A549 (cell line): ENCODE data around the gene L3MBTL4. TPM values are rescaled to one million over a fixed set of nuclear protein-coding genes. Genes with fewer than 3 reads are reported as not detected.

Source experiments
- ATAC-seq, 2 experiments: fragments of 200-7000 bp in 1 of 2; fragments of >200 bp in 1 of 2; cut with Nextera tagmentation in 1 of 2; cut with Tn5 transposase in 1 of 2; 3 replicates each; pipeline versions ENCODE4 v1.8.0 to v1.9.1; 2018 to 2020; ENCODE audit warnings: mild to moderate bottlenecking in 1 of 2, moderate library complexity in 1 of 2
- CTCF ChIA-PET: fragments of 300-600 bp; sonication (Branson Sonifier 250); formaldehyde crosslinking; extraction: SDS; loops from one replicate; lab custom pipeline; 2021; ENCODE audit warnings: antibody characterized with exemption, inconsistent platforms; lab: Yijun Ruan, JAX
- POLR2A ChIA-PET: fragments of 350-600 bp; formaldehyde crosslinking; extraction: SDS; loops from one replicate; lab custom pipeline; 2021; ENCODE audit warnings: antibody characterized with exemption, inconsistent platforms; lab: Yijun Ruan, JAX
- DNase-seq, 2 experiments: peaks; one replicate each; pipeline versions ENCODE4 v3.0.0 to v3.0.0-alpha.2; 2011 to 2016; ENCODE audit warnings: low read depth in 1 of 2, low spot score in 1 of 2
- FAIRE-seq: peaks from 2 replicates; lab custom pipeline; 2011; peaks lifted over from hg19 to GRCh38; lab: Jason Lieb, UNC
- H3K27ac ChIP-seq, 2 experiments: fragments of >200 bp; sonication (Bioruptor Twin); formaldehyde crosslinking; 3 replicates each; pipeline ENCODE4 v1.5.1; 2016 to 2017
- H3K4me1 ChIP-seq: fragments of >200 bp; sonication (Bioruptor Twin); formaldehyde crosslinking; 3 replicates; pipeline ENCODE4 v1.6.1; 2016
- H3K4me2 ChIP-seq: fragments of >200 bp; sonication (Bioruptor Twin); formaldehyde crosslinking; 3 replicates; pipeline ENCODE4 v1.6.1; 2016
- H3K4me3 ChIP-seq: fragments of >200 bp; sonication (Bioruptor Twin); formaldehyde crosslinking; 3 replicates; pipeline ENCODE4 v1.5.1; 2016
- H3K9me3 ChIP-seq: fragments of >200 bp; sonication (Bioruptor Twin); formaldehyde crosslinking; 3 replicates; pipeline ENCODE4 v1.6.1; 2016
- CBX8 ChIP-seq: fragments of 200-600 bp; sonication (generic); IDR thresholded peaks from 2 replicates; pipeline ENCODE4 v1.6.1; 2016
- CHD4 ChIP-seq: fragments of 200-600 bp; sonication (generic); IDR thresholded peaks from 2 replicates; pipeline ENCODE4 v1.6.1; 2016; ENCODE audit warnings: antibody characterized with exemption, mild to moderate bottlenecking, borderline replicate concordance
- FOXS1 ChIP-seq: fragments of 250-450 bp; sonication (Bioruptor Pico); IDR thresholded peaks from 2 replicates; pipeline ENCODE4 v1.5.0; 2020; ENCODE audit warnings: mild to moderate bottlenecking, moderate library complexity
- HEYL ChIP-seq: fragments of 250-450 bp; sonication (Bioruptor Pico); IDR thresholded peaks from 2 replicates; pipeline ENCODE4 v1.8.0; 2021; ENCODE audit warnings: mild to moderate bottlenecking, moderate library complexity
- HOXB13 ChIP-seq: fragments of 250-450 bp; sonication (Bioruptor Pico); IDR thresholded peaks from 2 replicates; pipeline ENCODE4 v1.5.0; 2020; ENCODE audit warnings: low read depth, mild to moderate bottlenecking, moderate library complexity
- MYC ChIP-seq: IDR thresholded peaks from 2 replicates; pipeline ENCODE4 v1.6.1; 2012; ENCODE audit warnings: mild to moderate bottlenecking, inconsistent platforms, low read length, improper control_type of control experiment, borderline replicate concordance
- ZFP36 ChIP-seq: fragments of 450-650 bp; IDR thresholded peaks from 2 replicates; pipeline ENCODE4 v1.6.1; 2014; ENCODE audit warnings: borderline replicate concordance; ENCODE audit not compliant: partially characterized antibody
- ZNF302 ChIP-seq: fragments of 250-450 bp; sonication (Bioruptor Pico); IDR thresholded peaks from 2 replicates; pipeline ENCODE4 v1.9.0; 2021; ENCODE audit warnings: inconsistent platforms, mild to moderate bottlenecking, moderate library complexity
- WGBS: methylation state at CpG from one replicate; pipeline ENCODE4 v1.1.6; 2017; ENCODE audit errors: missing lambda C conversion rate; 5-methylcytosine and 5-hydroxymethylcytosine counted together
- polyA plus RNA-seq, 4 experiments: library from polyadenylated mRNA; depleted of rRNA in 3 of 4; stranded (reverse); fragments of >200 nt; fragmentation: RNase III in 1 of 4; extraction: RNeasy Plus Mini Kit Qiagen cat#74134 plus additional on column Dnase treatment in 1 of 4; gene quantifications; 2 replicates in 3 of 4; 3 replicates in 1 of 4; pipeline ENCODE4 v1.2.3, GENCODE V29; 2011 to 2017
- TF ChIP-seq, protein P1 (sequence below): fragments of 200-600 bp; sonication (generic); IDR thresholded peaks from 2 replicates; pipeline ENCODE4 v1.6.1; 2016; ENCODE audit warnings: antibody characterized with exemption, mild to moderate bottlenecking, moderate library complexity
- TF ChIP-seq, protein P2 (sequence below): IDR thresholded peaks from 2 replicates; pipeline ENCODE4 v1.6.1; 2012; ENCODE audit warnings: low read depth, borderline replicate concordance
- TF ChIP-seq, protein P3 (sequence below): fragments of 250-450 bp; sonication (Bioruptor Pico); IDR thresholded peaks from 2 replicates; pipeline ENCODE4 v1.5.0; 2021; ENCODE audit warnings: mild to moderate bottlenecking, moderate library complexity, borderline replicate concordance
- TF ChIP-seq, protein P4 (sequence below): fragments of >200 bp; sonication (Bioruptor Twin); formaldehyde crosslinking; IDR thresholded peaks from 2 replicates; pipeline ENCODE4 v1.6.1; 2016
- TF ChIP-seq, protein P5 (sequence below): IDR thresholded peaks from 2 replicates; pipeline ENCODE4 v1.6.1; 2012
- TF ChIP-seq, protein P6 (sequence below): fragments of 450-650 bp; IDR thresholded peaks from 2 replicates; pipeline ENCODE4 v1.6.1; 2014; ENCODE audit warnings: antibody characterized with exemption

Gene L3MBTL4
- polyA plus RNA-seq, 2 of the 4 experiments (the other 2 are of a cell fraction) = 0.03 to 0.06 TPM

DNA sequence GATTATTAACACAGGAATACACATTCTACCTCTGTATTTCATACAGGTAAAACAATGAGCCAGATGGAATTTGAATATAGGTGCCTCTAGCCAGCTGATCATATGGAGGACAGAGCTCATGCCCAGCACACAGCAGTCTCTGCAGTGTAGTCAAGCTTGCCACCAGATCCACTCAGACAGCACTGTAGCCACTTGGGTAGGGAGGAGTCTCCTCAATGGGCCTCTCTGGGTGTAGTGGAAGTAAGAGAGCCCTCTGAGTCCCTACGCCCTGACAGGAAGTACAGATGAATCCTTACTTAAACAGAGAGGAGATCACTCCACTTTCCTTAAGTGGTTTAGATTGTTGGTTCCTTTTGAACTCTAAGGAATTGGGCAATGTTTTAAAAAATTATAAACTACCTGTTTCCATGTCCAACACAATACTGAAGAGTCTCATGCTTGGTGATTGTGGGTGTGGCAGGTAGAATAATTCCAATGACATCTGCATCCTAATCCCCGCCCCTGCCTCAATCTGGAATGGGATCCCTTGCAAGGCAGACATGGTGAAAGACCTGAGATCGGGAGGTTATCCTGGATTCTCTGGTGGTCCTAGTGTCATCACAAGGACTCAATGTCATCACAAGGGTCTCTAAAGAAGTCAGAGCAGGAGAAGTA is 496.4 kb downstream of the L3MBTL4 start (continued):
- TF ChIP-seq, protein P1, sequence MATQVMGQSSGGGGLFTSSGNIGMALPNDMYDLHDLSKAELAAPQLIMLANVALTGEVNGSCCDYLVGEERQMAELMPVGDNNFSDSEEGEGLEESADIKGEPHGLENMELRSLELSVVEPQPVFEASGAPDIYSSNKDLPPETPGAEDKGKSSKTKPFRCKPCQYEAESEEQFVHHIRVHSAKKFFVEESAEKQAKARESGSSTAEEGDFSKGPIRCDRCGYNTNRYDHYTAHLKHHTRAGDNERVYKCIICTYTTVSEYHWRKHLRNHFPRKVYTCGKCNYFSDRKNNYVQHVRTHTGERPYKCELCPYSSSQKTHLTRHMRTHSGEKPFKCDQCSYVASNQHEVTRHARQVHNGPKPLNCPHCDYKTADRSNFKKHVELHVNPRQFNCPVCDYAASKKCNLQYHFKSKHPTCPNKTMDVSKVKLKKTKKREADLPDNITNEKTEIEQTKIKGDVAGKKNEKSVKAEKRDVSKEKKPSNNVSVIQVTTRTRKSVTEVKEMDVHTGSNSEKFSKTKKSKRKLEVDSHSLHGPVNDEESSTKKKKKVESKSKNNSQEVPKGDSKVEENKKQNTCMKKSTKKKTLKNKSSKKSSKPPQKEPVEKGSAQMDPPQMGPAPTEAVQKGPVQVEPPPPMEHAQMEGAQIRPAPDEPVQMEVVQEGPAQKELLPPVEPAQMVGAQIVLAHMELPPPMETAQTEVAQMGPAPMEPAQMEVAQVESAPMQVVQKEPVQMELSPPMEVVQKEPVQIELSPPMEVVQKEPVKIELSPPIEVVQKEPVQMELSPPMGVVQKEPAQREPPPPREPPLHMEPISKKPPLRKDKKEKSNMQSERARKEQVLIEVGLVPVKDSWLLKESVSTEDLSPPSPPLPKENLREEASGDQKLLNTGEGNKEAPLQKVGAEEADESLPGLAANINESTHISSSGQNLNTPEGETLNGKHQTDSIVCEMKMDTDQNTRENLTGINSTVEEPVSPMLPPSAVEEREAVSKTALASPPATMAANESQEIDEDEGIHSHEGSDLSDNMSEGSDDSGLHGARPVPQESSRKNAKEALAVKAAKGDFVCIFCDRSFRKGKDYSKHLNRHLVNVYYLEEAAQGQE = no peak
- TF ChIP-seq, protein P2, sequence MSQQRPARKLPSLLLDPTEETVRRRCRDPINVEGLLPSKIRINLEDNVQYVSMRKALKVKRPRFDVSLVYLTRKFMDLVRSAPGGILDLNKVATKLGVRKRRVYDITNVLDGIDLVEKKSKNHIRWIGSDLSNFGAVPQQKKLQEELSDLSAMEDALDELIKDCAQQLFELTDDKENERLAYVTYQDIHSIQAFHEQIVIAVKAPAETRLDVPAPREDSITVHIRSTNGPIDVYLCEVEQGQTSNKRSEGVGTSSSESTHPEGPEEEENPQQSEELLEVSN = no peak
- TF ChIP-seq CBX8 (no peak), CHD4 (no peak)

DNA sequence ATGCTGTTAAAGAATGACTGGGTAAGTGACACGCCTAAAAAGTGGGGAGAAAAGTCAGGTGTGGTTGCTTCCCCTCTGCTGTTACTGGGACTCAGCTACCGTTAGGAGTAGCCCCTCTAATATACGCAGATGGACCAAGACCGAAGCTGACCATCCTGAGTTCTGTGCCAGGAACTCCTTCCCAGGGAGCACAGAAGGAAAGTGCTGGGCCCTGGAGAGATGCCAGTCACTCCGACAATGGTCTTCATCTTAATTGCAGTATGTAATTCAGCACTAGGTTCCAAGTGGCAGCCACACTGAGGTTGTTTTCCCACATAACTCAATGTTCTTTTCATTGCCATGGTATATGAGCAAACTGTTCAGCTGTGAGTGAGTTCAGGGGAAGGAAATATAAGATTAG is 499.8 kb downstream of the L3MBTL4 start:
- H3K27ac ChIP-seq = no peak overlapping the region

DNA sequence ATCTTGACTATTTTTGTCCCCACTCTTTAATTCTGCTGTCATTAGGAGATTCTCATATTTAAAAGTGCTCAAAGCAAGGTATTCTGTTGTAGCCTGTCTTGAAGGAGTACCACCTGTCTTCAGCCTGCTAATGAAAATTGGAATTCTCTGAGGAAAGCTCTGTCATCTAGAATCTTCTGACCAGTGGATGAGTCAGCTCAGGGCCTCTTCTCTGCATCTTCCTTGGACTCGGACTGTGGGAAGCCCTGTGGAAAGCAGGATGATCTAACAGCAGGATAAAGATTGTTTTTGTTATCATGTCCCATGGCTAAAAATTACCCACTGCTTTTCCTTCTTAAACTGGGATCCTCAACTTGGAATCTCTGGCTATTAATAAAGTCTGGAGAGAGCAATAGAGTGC is 500.7 kb downstream of the L3MBTL4 start:
- POLR2A ChIA-PET = no interaction called here
- no peak for ATAC-seq

More for the DNA sequence above, 499.8 kb downstream of the L3MBTL4 start:
- Histone ChIP-seq H3K4me1 (no peaks in the 10 kb centered on the region), H3K4me3 (no peak overlapping the region), H3K4me2 (no peak overlapping the region), H3K9me3 (no peaks in the 10 kb centered on the region)
- FAIRE-seq = no peak
- no peak for DNase-seq
- 54% methylated on average over 5 of the region's 5 CpGs for WGBS
- ChIA-PET CTCF (no interaction called here), POLR2A (no interaction called here)
- ATAC-seq = no peak
- no peak for TF ChIP-seq HOXB13 (CRISPR knock-in tag)
- TF ChIP-seq MYC = no peak
- TF ChIP-seq, protein P3, sequence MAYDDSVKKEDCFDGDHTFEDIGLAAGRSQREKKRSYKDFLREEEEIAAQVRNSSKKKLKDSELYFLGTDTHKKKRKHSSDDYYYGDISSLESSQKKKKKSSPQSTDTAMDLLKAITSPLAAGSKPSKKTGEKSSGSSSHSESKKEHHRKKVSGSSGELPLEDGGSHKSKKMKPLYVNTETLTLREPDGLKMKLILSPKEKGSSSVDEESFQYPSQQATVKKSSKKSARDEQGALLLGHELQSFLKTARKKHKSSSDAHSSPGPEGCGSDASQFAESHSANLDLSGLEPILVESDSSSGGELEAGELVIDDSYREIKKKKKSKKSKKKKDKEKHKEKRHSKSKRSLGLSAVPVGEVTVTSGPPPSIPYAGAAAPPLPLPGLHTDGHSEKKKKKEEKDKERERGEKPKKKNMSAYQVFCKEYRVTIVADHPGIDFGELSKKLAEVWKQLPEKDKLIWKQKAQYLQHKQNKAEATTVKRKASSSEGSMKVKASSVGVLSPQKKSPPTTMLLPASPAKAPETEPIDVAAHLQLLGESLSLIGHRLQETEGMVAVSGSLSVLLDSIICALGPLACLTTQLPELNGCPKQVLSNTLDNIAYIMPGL (CRISPR knock-in tag) = no peak
- no peak for TF ChIP-seq ZNF302 (CRISPR knock-in tag)
- no peak for TF ChIP-seq HEYL (CRISPR knock-in tag)
- TF ChIP-seq FOXS1 = no peak
- TF ChIP-seq, protein P4, sequence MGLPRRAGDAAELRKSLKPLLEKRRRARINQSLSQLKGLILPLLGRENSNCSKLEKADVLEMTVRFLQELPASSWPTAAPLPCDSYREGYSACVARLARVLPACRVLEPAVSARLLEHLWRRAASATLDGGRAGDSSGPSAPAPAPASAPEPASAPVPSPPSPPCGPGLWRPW = no peak

More for the DNA sequence above, 500.7 kb downstream of the L3MBTL4 start:
- no peak overlapping the region for H3K4me3 ChIP-seq
- 0% methylated on average over 1 of the region's 1 CpG for WGBS
- no peak overlapping the region for H3K4me2 ChIP-seq
- no peaks in the 10 kb centered on the region for H3K9me3 ChIP-seq
- H3K4me1 ChIP-seq = no peaks in the 10 kb centered on the region
- DNase-seq = no peak
- no peak overlapping the region for H3K27ac ChIP-seq
- CTCF ChIA-PET = interaction anchor here (0.7 kb wide), 1 partner anchor 22 kb away, joined by 3 read pairs; no protein-coding TSS in a partner anchor
- TF ChIP-seq, protein P5, sequence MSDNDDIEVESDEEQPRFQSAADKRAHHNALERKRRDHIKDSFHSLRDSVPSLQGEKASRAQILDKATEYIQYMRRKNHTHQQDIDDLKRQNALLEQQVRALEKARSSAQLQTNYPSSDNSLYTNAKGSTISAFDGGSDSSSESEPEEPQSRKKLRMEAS = no peak
- TF ChIP-seq, protein P6, sequence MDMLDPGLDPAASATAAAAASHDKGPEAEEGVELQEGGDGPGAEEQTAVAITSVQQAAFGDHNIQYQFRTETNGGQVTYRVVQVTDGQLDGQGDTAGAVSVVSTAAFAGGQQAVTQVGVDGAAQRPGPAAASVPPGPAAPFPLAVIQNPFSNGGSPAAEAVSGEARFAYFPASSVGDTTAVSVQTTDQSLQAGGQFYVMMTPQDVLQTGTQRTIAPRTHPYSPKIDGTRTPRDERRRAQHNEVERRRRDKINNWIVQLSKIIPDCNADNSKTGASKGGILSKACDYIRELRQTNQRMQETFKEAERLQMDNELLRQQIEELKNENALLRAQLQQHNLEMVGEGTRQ = no peak
- TF ChIP-seq ZFP36 = no peak
- TF ChIP-seq, protein P3 (CRISPR knock-in tag) = no peak
- FAIRE-seq = no peak
